ENCODE data around the gene CA12. TPM values are rescaled to one million over a fixed set of nuclear protein-coding genes. Genes with fewer than 3 reads are reported as not detected.
A peak's percentile ranks its signal among the peaks of the same experiment; 100 is the strongest.

Gene CA12
- polyA plus RNA-seq, 3 donors: not detected

DNA sequence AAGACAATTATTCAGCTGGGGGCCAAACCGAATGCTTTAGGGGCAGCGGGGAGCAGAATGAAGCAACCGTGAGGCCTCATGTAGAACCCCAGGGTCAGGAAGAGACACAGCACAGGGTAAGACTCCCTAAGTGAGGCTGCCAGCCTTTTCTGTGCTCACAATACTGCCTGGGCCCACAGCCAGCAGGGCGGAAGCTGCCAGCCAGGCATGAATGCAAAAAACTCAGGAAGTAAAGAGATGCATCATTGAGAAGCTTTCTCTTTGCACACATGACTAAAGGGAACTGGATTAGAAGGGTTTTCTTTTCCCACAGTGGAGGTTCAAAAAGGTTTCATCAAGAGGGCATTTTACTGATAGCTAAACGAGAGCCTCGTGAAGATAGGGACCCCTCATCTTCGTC, 33.3 kb downstream of the CA12 start:
- DNase-seq: peak; percentile 14 to 39 (median 36)

DNA sequence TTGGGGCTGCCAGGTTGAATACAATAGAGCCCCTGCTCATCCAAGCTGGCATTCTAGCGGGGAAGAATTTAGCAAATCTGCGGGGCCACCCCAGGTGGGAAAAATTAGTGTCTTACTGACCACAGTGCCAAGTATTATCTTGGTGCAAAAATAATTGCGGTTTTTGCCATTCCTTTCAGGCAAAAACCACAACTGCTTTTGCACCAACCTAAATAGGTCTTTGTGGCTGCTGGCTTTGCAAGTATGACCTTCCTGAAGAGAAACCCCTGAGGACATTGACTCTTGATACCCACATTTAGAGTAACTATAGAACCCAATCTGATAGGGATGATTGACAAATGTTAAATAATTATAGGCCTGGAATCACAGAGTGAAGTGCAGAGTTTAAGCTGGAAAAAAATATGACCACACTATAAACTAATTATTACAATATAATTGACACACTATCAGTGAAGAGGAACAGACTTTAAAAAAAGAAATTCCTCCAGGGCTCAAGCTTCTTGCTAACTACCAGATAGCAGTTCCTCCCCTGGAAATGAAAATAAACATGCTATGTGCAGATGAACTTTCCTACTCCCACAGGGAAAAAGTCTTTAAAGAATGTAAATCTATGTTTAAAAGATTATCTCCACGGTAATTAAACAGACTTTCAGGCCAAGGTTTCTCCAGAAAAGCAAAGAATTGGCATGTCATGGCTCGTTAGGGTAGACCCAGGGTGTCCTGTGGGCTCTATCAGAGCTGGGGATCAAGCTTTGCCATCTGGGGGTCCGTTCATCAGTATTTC, 34.4 kb downstream of the CA12 start:
- H3K27ac Mint-ChIP-seq: no peak overlapping the region
- peaks cover 0 to 2% (median 0%) of the 10 kb centered on the region in 3 donors for H3K27me3 Mint-ChIP-seq (ENCODE audit: low read depth in 3 of 3)
- no peaks in the 10 kb centered on the region for H3K36me3 ChIP-seq (replicated peaks in 1 of 2; ENCODE audit: control insufficient read depth in 1 of 2, insufficient read depth in 2 of 2, low read length in 2 of 2)
- H3K4me2 ChIP-seq (replicated peaks; ENCODE audit: extremely low read depth, low read length, poor library complexity, severe bottlenecking): no peak overlapping the region
- H3K9me3 Mint-ChIP-seq: no peaks in the 10 kb centered on the region
- H3K4me1 ChIP-seq (ENCODE audit: control insufficient read depth in 1 of 2, insufficient read depth in 2 of 2, low read length in 2 of 2): peaks cover 8 to 9% of the 10 kb centered on the region in 2 donors
- H3K36me3 Mint-ChIP-seq: no peaks in the 10 kb centered on the region
- intact Hi-C loops (cut with micrococcal nuclease): no loop called here
- no peaks in the 10 kb centered on the region for H3K9me3 ChIP-seq (replicated peaks in 1 of 2; ENCODE audit: control insufficient read depth in 1 of 2, insufficient read depth in 1 of 2, low read length in 2 of 2)
- no peaks in the 10 kb centered on the region for H4K20me1 ChIP-seq (ENCODE audit: insufficient read depth, low read length)
- H3K4me3 ChIP-seq (replicated peaks in 1 of 3; ENCODE audit: low read depth in 2 of 3, low read length in 3 of 3): no peak overlapping the region
- no peak for DNase-seq
- H3K27ac ChIP-seq (ENCODE audit: low read depth in 1 of 2, low read length in 2 of 2): no peak overlapping the region
- no peaks in the 10 kb centered on the region for H3K79me2 ChIP-seq (ENCODE audit: insufficient read depth, low read length)
- TF ChIP-seq, protein P1, sequence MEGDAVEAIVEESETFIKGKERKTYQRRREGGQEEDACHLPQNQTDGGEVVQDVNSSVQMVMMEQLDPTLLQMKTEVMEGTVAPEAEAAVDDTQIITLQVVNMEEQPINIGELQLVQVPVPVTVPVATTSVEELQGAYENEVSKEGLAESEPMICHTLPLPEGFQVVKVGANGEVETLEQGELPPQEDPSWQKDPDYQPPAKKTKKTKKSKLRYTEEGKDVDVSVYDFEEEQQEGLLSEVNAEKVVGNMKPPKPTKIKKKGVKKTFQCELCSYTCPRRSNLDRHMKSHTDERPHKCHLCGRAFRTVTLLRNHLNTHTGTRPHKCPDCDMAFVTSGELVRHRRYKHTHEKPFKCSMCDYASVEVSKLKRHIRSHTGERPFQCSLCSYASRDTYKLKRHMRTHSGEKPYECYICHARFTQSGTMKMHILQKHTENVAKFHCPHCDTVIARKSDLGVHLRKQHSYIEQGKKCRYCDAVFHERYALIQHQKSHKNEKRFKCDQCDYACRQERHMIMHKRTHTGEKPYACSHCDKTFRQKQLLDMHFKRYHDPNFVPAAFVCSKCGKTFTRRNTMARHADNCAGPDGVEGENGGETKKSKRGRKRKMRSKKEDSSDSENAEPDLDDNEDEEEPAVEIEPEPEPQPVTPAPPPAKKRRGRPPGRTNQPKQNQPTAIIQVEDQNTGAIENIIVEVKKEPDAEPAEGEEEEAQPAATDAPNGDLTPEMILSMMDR (IDR thresholded peaks at IDR 0.05): no peak
- H2AFZ ChIP-seq (ENCODE audit: insufficient read depth, low read depth, low read length, poor library complexity, severe bottlenecking): no peak overlapping the region
- H3K27me3 ChIP-seq (ENCODE audit: control insufficient read depth in 2 of 2, insufficient read depth in 2 of 2, low read length in 2 of 2): no peaks in the 10 kb centered on the region
- peaks cover 8% of the 10 kb centered on the region for H3K4me1 Mint-ChIP-seq
- 90% methylated on average over 3 of the region's 6 CpGs for WGBS (ENCODE audit: insufficient coverage)
- H3K4me3 Mint-ChIP-seq: no peak overlapping the region
- H3K9ac ChIP-seq (ENCODE audit: insufficient read depth, low read length, poor library complexity, severe bottlenecking): no peak overlapping the region

More for the DNA sequence above, 33.3 kb downstream of the CA12 start:
- 43% methylated on average over 3 of the region's 7 CpGs for WGBS (ENCODE audit: insufficient coverage)
- Histone ChIP-seq H3K4me1 (ENCODE audit: control insufficient read depth in 1 of 2, insufficient read depth in 2 of 2, low read length in 2 of 2) (peaks cover 8 to 9% of the 10 kb centered on the region in 2 donors), H3K36me3 (replicated peaks in 1 of 2; ENCODE audit: control insufficient read depth in 1 of 2, insufficient read depth in 2 of 2, low read length in 2 of 2) (no peaks in the 10 kb centered on the region), H2AFZ (ENCODE audit: insufficient read depth, low read depth, low read length, poor library complexity, severe bottlenecking) (peak overlapping the region; percentile 71), H3K4me3 (replicated peaks in 1 of 3; ENCODE audit: low read depth in 2 of 3, low read length in 3 of 3) (no peak overlapping the region), H3K9ac (ENCODE audit: insufficient read depth, low read length, poor library complexity, severe bottlenecking) (no peak overlapping the region), H3K27ac (ENCODE audit: low read depth in 1 of 2, low read length in 2 of 2) (peak overlapping the region in 1 of 2 donors; percentile 50), H4K20me1 (ENCODE audit: insufficient read depth, low read length) (no peaks in the 10 kb centered on the region), H3K9me3 (replicated peaks in 1 of 2; ENCODE audit: control insufficient read depth in 1 of 2, insufficient read depth in 1 of 2, low read length in 2 of 2) (no peaks in the 10 kb centered on the region), H3K79me2 (ENCODE audit: insufficient read depth, low read length) (no peaks in the 10 kb centered on the region), H3K27me3 (ENCODE audit: control insufficient read depth in 2 of 2, insufficient read depth in 2 of 2, low read length in 2 of 2) (no peaks in the 10 kb centered on the region), H3K4me2 (replicated peaks; ENCODE audit: extremely low read depth, low read length, poor library complexity, severe bottlenecking) (no peak overlapping the region)
- no peaks in the 10 kb centered on the region for H3K36me3 Mint-ChIP-seq
- intact Hi-C loops (cut with micrococcal nuclease): no loop called here
- TF ChIP-seq, protein P1 (IDR thresholded peaks at IDR 0.05): no peak
- peaks cover 0 to 2% (median 0%) of the 10 kb centered on the region in 3 donors for H3K27me3 Mint-ChIP-seq (ENCODE audit: low read depth in 3 of 3)
- H3K27ac Mint-ChIP-seq: peak overlapping the region in 5 of 7 donors; percentile 32 to 55 (median 51)
- H3K4me1 Mint-ChIP-seq: peaks cover 8% of the 10 kb centered on the region
- H3K4me3 Mint-ChIP-seq: no peak overlapping the region
- H3K9me3 Mint-ChIP-seq: no peaks in the 10 kb centered on the region

Measured in CD14-positive monocyte (primary cell).